CD8-positive, alpha-beta memory T cell (primary cell): ENCODE data around the gene PDF. TPM values are rescaled to one million over a fixed set of nuclear protein-coding genes. Genes with fewer than 3 reads are reported as not detected.
A peak's percentile ranks its signal among the peaks of the same experiment; 100 is the strongest.

Source experiments
- CTCF ChIA-PET: fragments of 350-600 bp; sonication (Branson Sonifier 250); formaldehyde crosslinking; loops from one replicate; lab custom pipeline; 2021; ENCODE audit warnings: antibody characterized with exemption; lab: Charles Lee
- POLR2A ChIA-PET: fragments of 350-600 bp; sonication (Branson Sonifier 250); formaldehyde crosslinking; loops from one replicate; lab custom pipeline; 2021; ENCODE audit warnings: antibody characterized with exemption; lab: Charles Lee
- DNase-seq, 5 donors: peaks; one replicate each; pipeline versions ENCODE4 v3.0.0 to v3.0.0-alpha.2; 2020 to 2022; ENCODE audit warnings: mixed read lengths in 1 of 5
- H3K27ac ChIP-seq: one replicate; pipeline ENCODE4 v1.7.0; 2013; ENCODE audit warnings: low read depth, mild to moderate bottlenecking, low read length, moderate library complexity
- H3K27me3 ChIP-seq: 2 replicates; pipeline ENCODE4 v1.7.0; 2013; ENCODE audit warnings: low read length, mild to moderate bottlenecking; ENCODE audit not compliant: insufficient read depth, poor library complexity, severe bottlenecking
- H3K36me3 ChIP-seq: 2 replicates; pipeline ENCODE4 v1.7.0; 2013; ENCODE audit warnings: mild to moderate bottlenecking, low read length, moderate library complexity; ENCODE audit not compliant: insufficient read depth
- H3K4me1 ChIP-seq: 2 replicates; pipeline ENCODE4 v1.7.0; 2013; ENCODE audit warnings: mild to moderate bottlenecking, low read length, moderate library complexity; ENCODE audit not compliant: insufficient read depth
- H3K4me3 ChIP-seq: 2 replicates; pipeline ENCODE4 v1.7.0; 2013; ENCODE audit warnings: mild to moderate bottlenecking, low read length
- H3K9me3 ChIP-seq: 2 replicates; pipeline ENCODE4 v1.7.0; 2013; ENCODE audit warnings: mild to moderate bottlenecking, low read length
- H3K27ac Mint-ChIP-seq, 8 donors: one replicate each; pipeline ENCODE4 v1.8.0; 2020 to 2021; ENCODE audit warnings: mixed read lengths in 8 of 8, mild to moderate bottlenecking in 6 of 8, inconsistent platforms in 3 of 8, moderate library complexity in 3 of 8
- H3K27me3 Mint-ChIP-seq, 2 donors: one replicate each; pipeline ENCODE4 v1.8.0; 2020 to 2021; ENCODE audit warnings: mixed read lengths in 2 of 2, mild to moderate bottlenecking in 1 of 2, moderate library complexity in 1 of 2
- H3K36me3 Mint-ChIP-seq, 3 donors: one replicate each; pipeline ENCODE4 v1.8.0; 2020 to 2021; ENCODE audit warnings: mixed read lengths in 3 of 3, inconsistent platforms in 1 of 3, mild to moderate bottlenecking in 1 of 3
- H3K4me1 Mint-ChIP-seq, 3 donors: one replicate each; pipeline ENCODE4 v1.8.0; 2020 to 2021; ENCODE audit warnings: mixed read lengths in 3 of 3, inconsistent platforms in 1 of 3, mild to moderate bottlenecking in 1 of 3
- H3K4me3 Mint-ChIP-seq, 7 donors: one replicate each; pipeline ENCODE4 v1.8.0; 2020 to 2021; ENCODE audit warnings: mixed read lengths in 7 of 7, mild to moderate bottlenecking in 6 of 7, moderate library complexity in 4 of 7, inconsistent platforms in 2 of 7
- H3K9me3 Mint-ChIP-seq, 5 donors: one replicate each; pipeline ENCODE4 v1.8.0; 2020 to 2022; ENCODE audit warnings: mixed read lengths in 5 of 5, mild to moderate bottlenecking in 3 of 5, moderate library complexity in 2 of 5, inconsistent platforms in 1 of 5
- polyA plus RNA-seq: library from polyadenylated mRNA; unstranded; fragments of 300-500 nt; fragmentation: Illumina TruSeq; gene quantifications from one replicate; pipeline ENCODE4 v1.2.3, GENCODE V29; 2021
- total RNA-seq, 2 experiments: library from RNA; stranded (reverse); gene quantifications; one replicate each; pipeline ENCODE4 v1.2.3, GENCODE V29; 2021

PDF gene
- total and polyA plus RNA-seq, 3 experiments from 2014 or later, result 17.4 to 34.9 (median 29.1) TPM

DNA sequence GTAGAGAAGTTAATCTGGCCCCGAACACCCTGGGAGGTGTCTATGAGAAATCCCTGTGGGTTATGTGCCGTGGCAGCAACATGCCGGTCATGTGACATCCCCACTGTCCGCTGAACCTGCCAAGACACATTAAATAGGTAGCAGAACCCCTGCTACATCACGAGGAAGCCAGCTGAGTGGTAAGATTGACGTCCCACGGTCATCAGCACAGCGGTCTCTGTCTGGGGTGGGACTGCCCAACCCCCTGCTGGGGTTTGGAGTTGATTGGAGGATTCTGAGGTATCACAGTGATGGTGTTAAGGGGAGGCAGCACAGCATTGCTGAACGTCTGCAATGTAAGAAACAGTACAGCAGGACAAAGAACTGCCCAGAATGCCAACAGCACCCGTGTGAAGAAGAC is 19.1 kb upstream of the PDF start:
- Histone ChIP-seq H3K4me3 (no peak overlapping the region), H3K27ac (no peak overlapping the region), H3K4me1 (no peaks in the 10 kb centered on the region), H3K27me3 (no peaks in the 10 kb centered on the region), H3K9me3 (no peaks in the 10 kb centered on the region), H3K36me3 (no peaks in the 10 kb centered on the region)
- Mint-ChIP-seq H3K4me1 (peaks cover 6 to 17% (median 10%) of the 10 kb centered on the region in 3 donors), H3K27me3 (no peaks in the 10 kb centered on the region), H3K36me3 (peaks cover 0 to 43% (median 11%) of the 10 kb centered on the region in 3 donors), H3K4me3 (no peak overlapping the region), H3K27ac (peak overlapping the region in 2 of 8 donors; percentile 47 to 60), H3K9me3 (no peaks in the 10 kb centered on the region)
- no peak for DNase-seq
- ChIA-PET POLR2A (no interaction called here), CTCF (no interaction called here)

DNA sequence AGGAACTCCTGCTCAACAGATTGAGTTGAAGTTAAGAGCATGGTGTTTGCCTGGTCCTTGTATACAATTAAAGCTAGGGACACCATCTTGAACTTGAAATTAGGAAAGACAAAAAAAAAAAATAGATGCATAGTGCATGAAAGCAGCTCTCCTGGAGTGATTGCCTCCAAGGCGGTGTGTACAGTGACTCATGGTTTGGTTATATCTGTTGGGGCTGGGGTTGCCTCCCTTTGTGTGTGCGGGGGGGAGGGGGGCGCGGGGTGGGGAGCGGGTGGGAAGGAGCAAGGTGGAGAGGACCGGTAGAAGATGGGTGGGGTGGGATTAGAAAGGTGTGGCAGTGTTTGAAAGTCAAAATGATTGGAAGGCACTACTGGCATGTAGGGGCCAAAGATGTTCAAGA is 17.8 kb upstream of the PDF start:
- DNase-seq, result no peak
- no peak overlapping the region for H3K27ac Mint-ChIP-seq
- no peaks in the 10 kb centered on the region for H3K9me3 Mint-ChIP-seq
- no peak overlapping the region for H3K4me3 ChIP-seq
- CTCF ChIA-PET, result no interaction called here
- no peak overlapping the region for H3K27ac ChIP-seq
- no peaks in the 10 kb centered on the region for H3K9me3 ChIP-seq
- no peaks in the 10 kb centered on the region for H3K4me1 ChIP-seq
- POLR2A ChIA-PET, result no interaction called here
- no peaks in the 10 kb centered on the region for H3K27me3 Mint-ChIP-seq
- peaks cover 9 to 17% (median 10%) of the 10 kb centered on the region in 3 donors for H3K4me1 Mint-ChIP-seq
- peaks cover 5% of the 10 kb centered on the region for H3K36me3 ChIP-seq
- peaks cover 0 to 47% (median 9%) of the 10 kb centered on the region in 3 donors for H3K36me3 Mint-ChIP-seq
- no peak overlapping the region for H3K4me3 Mint-ChIP-seq
- H3K27me3 ChIP-seq, result no peaks in the 10 kb centered on the region

DNA sequence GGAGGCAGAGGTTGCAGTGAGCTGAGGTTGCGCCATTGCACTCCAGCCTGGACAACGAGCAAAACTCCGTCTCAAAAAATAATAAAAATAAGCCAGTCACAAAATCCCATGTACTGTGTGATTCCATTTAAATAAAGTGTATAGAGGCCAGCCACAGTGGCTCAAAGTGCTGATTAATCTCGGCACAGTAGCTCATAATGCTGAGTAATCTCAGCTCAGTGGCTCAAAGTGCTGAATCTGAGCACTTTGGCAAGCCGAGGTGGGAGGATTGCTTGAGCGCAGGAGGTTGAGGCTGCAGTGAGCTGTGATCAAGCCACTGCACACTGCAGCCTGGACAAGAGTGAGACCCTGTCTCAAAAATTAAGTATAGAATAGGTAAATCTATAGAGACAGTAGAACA is 16.3 kb upstream of the PDF start:
- no peaks in the 10 kb centered on the region for H3K27me3 Mint-ChIP-seq
- Histone ChIP-seq H3K27ac (no peak overlapping the region), H3K27me3 (no peaks in the 10 kb centered on the region), H3K9me3 (no peaks in the 10 kb centered on the region), H3K4me1 (no peaks in the 10 kb centered on the region), H3K36me3 (peaks cover 12% of the 10 kb centered on the region), H3K4me3 (no peak overlapping the region)
- peaks cover 0 to 47% (median 4%) of the 10 kb centered on the region in 3 donors for H3K36me3 Mint-ChIP-seq
- peak overlapping the region in 2 of 8 donors; percentile 33 to 75 for H3K27ac Mint-ChIP-seq
- ChIA-PET CTCF (no interaction called here), POLR2A (interaction anchor here (0.6 kb wide), 1 partner anchor 958 kb away, joined by 5 read pairs; no protein-coding TSS in a partner anchor)
- DNase-seq, result no peak
- peaks cover 14 to 18% (median 14%) of the 10 kb centered on the region in 3 donors for H3K4me1 Mint-ChIP-seq
- no peak overlapping the region for H3K4me3 Mint-ChIP-seq
- no peaks in the 10 kb centered on the region for H3K9me3 Mint-ChIP-seq

DNA sequence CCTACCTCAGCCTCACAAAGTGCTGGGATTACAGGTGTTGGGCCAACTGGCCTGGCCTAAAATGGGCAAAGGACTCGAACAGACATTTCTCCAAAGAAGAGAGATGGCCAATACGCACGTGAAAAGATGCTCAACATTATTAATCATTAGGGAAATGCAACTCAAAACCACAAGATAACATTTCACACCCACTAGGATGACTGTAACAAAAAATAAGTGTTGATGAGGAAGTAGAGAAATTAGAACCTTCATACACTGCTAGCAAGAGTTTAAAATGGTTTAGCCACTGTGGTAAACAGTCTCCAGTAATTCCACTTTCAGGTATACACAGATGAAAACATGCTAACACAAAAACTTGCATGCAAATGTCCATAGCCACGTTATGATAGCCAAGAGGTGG is 15.5 kb upstream of the PDF start:
- H3K27ac Mint-ChIP-seq, result peak overlapping the region; percentile 29 to 66 (median 52)
- peak overlapping the region in 4 of 7 donors; percentile 24 to 59 (median 48) for H3K4me3 Mint-ChIP-seq
- H3K9me3 ChIP-seq, result no peaks in the 10 kb centered on the region
- no peak overlapping the region for H3K4me3 ChIP-seq
- H3K27me3 Mint-ChIP-seq, result no peaks in the 10 kb centered on the region
- DNase-seq, result no peak
- POLR2A ChIA-PET, result no interaction called here
- H3K27me3 ChIP-seq, result no peaks in the 10 kb centered on the region
- peaks cover 4% of the 10 kb centered on the region for H3K4me1 ChIP-seq
- no peak overlapping the region for H3K27ac ChIP-seq
- peaks cover 17% of the 10 kb centered on the region for H3K36me3 ChIP-seq
- peaks cover 20 to 26% (median 22%) of the 10 kb centered on the region in 3 donors for H3K4me1 Mint-ChIP-seq
- H3K36me3 Mint-ChIP-seq, result peaks cover 0 to 48% (median 1%) of the 10 kb centered on the region in 3 donors
- no peaks in the 10 kb centered on the region for H3K9me3 Mint-ChIP-seq
- CTCF ChIA-PET, result no interaction called here

DNA sequence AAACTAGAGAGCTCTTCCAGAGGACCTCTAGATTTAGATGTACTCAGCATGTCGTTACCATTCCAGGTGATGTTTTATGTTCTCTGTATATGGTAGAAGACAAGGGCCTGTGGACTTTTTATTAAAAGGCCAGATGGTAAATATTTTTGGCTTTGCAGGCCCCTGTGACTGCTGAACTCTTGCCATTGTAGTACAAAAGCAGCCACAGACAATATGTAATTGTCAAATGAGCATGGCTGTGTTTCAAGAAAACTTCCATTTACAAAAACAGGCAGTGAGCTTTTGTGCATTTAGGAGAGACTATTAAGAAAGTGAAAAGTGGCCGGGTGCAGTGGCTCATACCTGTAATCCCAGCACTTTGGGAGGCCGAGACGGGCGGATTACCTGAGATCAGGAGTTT is 13.8 kb upstream of the PDF start:
- Mint-ChIP-seq H3K27ac (no peak overlapping the region), H3K36me3 (peaks cover 0 to 48% (median 1%) of the 10 kb centered on the region in 3 donors), H3K4me1 (peaks cover 32 to 43% (median 36%) of the 10 kb centered on the region in 3 donors), H3K9me3 (no peaks in the 10 kb centered on the region), H3K27me3 (no peaks in the 10 kb centered on the region), H3K4me3 (no peak overlapping the region)
- no peaks in the 10 kb centered on the region for H3K27me3 ChIP-seq
- POLR2A ChIA-PET, result no interaction called here
- CTCF ChIA-PET, result no interaction called here
- H3K27ac ChIP-seq, result no peak overlapping the region
- peaks cover 17% of the 10 kb centered on the region for H3K36me3 ChIP-seq
- H3K9me3 ChIP-seq, result no peaks in the 10 kb centered on the region
- H3K4me3 ChIP-seq, result no peak overlapping the region
- DNase-seq, result no peak
- H3K4me1 ChIP-seq, result peaks cover 13% of the 10 kb centered on the region

DNA sequence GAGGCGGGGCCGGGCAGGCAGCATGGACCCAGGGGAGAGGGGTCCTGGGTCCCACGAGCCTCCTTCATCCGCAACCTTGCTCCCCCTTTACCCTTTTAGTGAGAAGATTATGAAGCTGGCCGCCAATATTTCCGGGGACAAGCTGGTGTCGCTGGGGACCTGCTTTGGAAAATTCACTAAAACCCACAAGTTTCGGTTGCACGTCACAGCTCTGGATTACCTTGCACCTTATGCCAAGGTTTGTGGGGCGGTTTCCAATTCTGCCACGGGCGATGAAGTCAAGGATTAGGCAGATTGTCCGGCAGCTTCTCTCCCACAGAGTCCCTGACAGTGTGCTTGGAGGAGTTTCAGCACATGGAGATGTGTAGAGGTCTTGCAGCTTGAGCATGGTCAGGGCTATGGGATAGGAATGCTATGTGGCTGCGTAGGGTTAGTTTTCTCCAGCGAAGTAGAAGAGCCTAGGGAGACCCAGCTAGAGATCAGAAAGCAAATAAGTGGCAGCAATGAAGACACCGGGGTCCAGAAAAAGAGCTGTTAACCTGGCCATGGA is 9.8 kb upstream of the PDF start:
- peak overlapping the region; percentile 70 for H3K27ac ChIP-seq
- Mint-ChIP-seq H3K27ac (peak overlapping the region; percentile 88 to 100 (median 98)), H3K9me3 (no peaks in the 10 kb centered on the region), H3K4me1 (peaks cover 45 to 62% (median 59%) of the 10 kb centered on the region in 3 donors), H3K4me3 (peak overlapping the region; percentile 98 to 100 (median 99)), H3K27me3 (no peaks in the 10 kb centered on the region), H3K36me3 (peaks cover 0 to 59% (median 5%) of the 10 kb centered on the region in 3 donors)
- H3K4me3 ChIP-seq, result peak overlapping the region; percentile 86
- H3K27me3 ChIP-seq, result no peaks in the 10 kb centered on the region
- H3K36me3 ChIP-seq, result peaks cover 21% of the 10 kb centered on the region
- DNase-seq, result peak in 1 of 5 donors; percentile 8
- POLR2A ChIA-PET, result interaction anchor here (0.6 to 2.8 kb wide), 6 partner anchors 10 to 227 kb away, joined by 3 to 20 read pairs (median 3); partner anchors contain the start of gene PDF
- CTCF ChIA-PET, result interaction anchor here (0.9 to 3.2 kb wide), 4 partner anchors 11 to 39 kb away, joined by 3 to 32 read pairs (median 4); partner anchors contain the start of gene PDF
- no peaks in the 10 kb centered on the region for H3K9me3 ChIP-seq
- H3K4me1 ChIP-seq, result peaks cover 32% of the 10 kb centered on the region

DNA sequence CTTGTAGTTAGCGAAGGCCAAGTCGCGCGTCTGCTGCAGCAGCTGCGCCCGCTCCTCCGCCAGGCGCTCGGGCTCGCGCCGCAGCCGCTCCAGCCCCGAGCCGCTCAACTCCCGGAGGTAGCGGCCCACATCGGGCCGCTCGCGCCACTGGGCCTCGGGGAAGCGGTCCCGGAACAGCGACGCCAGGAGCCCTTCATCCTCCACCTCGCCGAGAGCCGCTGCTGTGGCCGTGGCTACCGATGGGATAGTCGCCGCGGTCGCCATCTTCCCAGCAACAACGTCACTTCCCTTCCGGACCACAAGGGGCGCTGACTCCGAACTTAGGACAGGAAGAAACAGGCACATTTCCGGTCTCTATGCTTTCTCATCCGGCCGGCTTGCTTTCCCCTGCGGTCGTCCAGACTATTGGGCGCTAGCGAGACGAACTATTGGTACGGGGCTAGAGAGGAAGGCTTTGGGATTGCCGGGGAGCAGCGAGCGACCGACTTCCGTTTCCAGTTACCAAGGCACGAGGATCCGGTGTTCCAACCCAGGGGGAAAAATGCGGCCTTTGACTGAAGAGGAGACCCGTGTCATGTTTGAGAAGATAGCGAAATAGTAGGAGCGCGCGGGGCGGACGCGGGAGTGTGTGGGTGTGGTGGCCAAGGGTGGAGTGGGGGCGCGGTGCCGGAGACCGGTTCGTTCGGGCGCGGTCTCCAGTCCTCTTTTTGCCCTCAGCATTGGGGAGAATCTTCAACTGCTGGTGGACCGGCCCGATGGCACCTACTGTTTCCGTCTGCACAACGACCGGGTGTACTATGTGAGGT is 9.1 kb upstream of the PDF start, which contains the start of the genes COG8 and NIP7:
TSS of gene COG8 (minus strand) at position 276 of the 806 bp plus-strand sequence. CDS start at position 264, 12 bp downstream.
TSS of gene NIP7 (plus strand) at position 484 of the 806 bp plus-strand sequence. CDS start at position 542, 58 bp downstream.
- Histone ChIP-seq H3K9me3 (no peaks in the 10 kb centered on the region), H3K27me3 (no peaks in the 10 kb centered on the region), H3K27ac (peak within 1 kb of the TSS; percentile 70), H3K4me3 (peak within 1 kb of the TSS; percentile 86), H3K36me3 (peaks cover 22% of the 10 kb centered on the region), H3K4me1 (peaks cover 32% of the 10 kb centered on the region)
- peaks cover 0 to 66% (median 8%) of the 10 kb centered on the region in 3 donors for H3K36me3 Mint-ChIP-seq
- ChIA-PET POLR2A (interaction anchor here (0.5 to 2.8 kb wide), 8 partner anchors 10 to 395 kb away, joined by 3 to 20 read pairs (median 3); partner anchors contain the start of gene PDF), CTCF (interaction anchor here (0.9 to 3.2 kb wide), 9 partner anchors 10 to 46 kb away, joined by 3 to 32 read pairs (median 3); partner anchors contain the start of genes PDF and TERF2)
- H3K27me3 Mint-ChIP-seq, result no peaks in the 10 kb centered on the region
- peaks cover 43 to 63% (median 60%) of the 10 kb centered on the region in 3 donors for H3K4me1 Mint-ChIP-seq
- no peaks in the 10 kb centered on the region for H3K9me3 Mint-ChIP-seq
- H3K27ac Mint-ChIP-seq, result peak within 1 kb of the TSS; percentile 88 to 100 (median 98)
- peak; percentile 84 to 92 (median 89) for DNase-seq
- peak within 1 kb of the TSS; percentile 98 to 100 (median 99) for H3K4me3 Mint-ChIP-seq
